ENCODE data around the gene ESF1. TPM values are rescaled to one million over a fixed set of nuclear protein-coding genes. Genes with fewer than 3 reads are reported as not detected.

ESF1 gene, protein sequence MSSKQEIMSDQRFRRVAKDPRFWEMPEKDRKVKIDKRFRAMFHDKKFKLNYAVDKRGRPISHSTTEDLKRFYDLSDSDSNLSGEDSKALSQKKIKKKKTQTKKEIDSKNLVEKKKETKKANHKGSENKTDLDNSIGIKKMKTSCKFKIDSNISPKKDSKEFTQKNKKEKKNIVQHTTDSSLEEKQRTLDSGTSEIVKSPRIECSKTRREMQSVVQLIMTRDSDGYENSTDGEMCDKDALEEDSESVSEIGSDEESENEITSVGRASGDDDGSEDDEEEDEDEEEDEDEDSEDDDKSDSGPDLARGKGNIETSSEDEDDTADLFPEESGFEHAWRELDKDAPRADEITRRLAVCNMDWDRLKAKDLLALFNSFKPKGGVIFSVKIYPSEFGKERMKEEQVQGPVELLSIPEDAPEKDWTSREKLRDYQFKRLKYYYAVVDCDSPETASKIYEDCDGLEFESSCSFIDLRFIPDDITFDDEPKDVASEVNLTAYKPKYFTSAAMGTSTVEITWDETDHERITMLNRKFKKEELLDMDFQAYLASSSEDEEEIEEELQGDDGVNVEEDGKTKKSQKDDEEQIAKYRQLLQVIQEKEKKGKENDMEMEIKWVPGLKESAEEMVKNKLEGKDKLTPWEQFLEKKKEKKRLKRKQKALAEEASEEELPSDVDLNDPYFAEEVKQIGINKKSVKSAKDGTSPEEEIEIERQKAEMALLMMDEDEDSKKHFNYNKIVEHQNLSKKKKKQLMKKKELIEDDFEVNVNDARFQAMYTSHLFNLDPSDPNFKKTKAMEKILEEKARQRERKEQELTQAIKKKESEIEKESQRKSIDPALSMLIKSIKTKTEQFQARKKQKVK
- 9.8 and 14.2 TPM in 2 replicates for total RNA-seq (2012; rRNA removed)

DNA sequence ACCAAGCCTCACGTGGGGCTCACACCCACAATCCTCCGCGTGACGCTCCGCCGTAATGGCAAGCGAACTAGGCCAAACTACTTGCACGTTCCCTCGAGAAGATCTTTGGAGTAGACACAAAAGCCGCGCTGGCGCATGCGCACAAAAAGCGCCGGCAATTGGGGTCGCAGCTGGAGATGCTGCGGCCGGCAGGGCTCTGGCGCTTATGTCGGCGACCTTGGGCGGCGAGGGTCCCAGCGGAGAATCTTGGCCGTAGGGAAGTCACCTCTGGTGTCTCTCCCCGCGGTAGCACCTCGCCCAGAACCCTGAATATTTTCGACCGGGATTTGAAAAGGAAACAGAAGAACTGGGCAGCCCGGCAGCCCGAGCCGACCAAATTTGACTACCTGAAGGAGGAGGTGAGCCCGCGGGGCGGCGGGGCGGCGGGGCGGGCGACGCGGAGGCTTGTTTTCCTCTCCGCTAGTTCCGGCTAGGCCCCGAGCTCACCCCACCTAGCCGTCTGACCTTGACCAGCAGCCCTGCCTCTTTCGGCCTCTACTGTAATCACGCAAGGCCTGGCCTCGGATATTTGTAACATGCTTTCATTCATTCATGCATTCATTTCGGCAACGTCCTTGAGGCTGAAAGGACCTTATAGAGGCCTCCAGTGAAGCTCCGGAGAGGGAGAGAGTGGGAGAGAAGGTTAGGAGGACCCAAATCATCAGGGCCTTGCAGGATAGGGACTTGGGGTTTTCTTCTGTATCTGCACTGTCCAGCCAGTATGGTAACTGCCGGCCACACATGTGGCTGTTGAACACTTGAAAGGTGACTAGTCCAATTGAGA lies at the start of gene ESF1, which contains the start of gene NDUFAF5:
Gene ESF1 (minus strand): TSS at position 27 of the 823 bp plus-strand sequence. CDS start 1,779 bp downstream, outside the sequence.
Gene NDUFAF5 (plus strand): TSS at position 136 of the 823 bp plus-strand sequence. CDS start 41 bp downstream, at position 177.
- Histone ChIP-seq H3K27me3 (ENCODE audit: control insufficient read depth, insufficient read depth, low read length) (no peaks in the 10 kb centered on the region), H3K36me3 (ENCODE audit: insufficient read depth, low read length) (peaks cover 21% of the 10 kb centered on the region), H3K9me3 (replicated peaks; ENCODE audit: low read length) (no peaks in the 10 kb centered on the region)

DNA sequence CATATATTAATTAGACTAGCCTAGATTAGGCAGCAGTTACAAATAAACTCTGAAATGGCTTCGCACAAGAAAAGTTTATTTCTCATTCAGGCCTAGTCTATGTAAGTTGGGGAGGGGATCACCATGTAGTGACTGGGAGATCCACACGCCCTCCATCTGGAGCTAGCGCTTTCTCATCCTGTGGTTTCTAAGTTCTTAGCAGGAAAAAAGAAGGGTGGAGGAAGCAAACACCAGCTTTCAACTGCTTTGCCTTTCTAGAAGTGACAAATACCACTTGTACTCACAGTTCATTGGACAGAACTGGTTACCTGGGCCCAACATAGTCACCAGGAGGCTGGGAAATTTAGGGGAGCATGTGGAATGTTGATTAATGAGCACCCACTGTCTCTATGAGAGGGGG lies 46.8 kb upstream of the ESF1 start:
- Histone ChIP-seq H3K9me3 (replicated peaks; ENCODE audit: low read length) (no peaks in the 10 kb centered on the region), H3K4me1 (ENCODE audit: control insufficient read depth, insufficient read depth, low read length) (no peaks in the 10 kb centered on the region), H3K4me3 (ENCODE audit: low read length) (no peak overlapping the region), H3K36me3 (ENCODE audit: insufficient read depth, low read length) (no peaks in the 10 kb centered on the region), H3K4me2 (ENCODE audit: low read length) (no peak overlapping the region), H3K9ac (ENCODE audit: low read depth, low read length) (no peak overlapping the region), H3K27me3 (ENCODE audit: control insufficient read depth, insufficient read depth, low read length) (peaks cover 16% of the 10 kb centered on the region)

More for the DNA sequence above, at the start of gene ESF1, which contains the start of gene NDUFAF5:
- peak within 1 kb of the TSS; percentile 98 for H3K4me3 ChIP-seq (ENCODE audit: low read length)
- peaks cover 23% of the 10 kb centered on the region for H3K4me1 ChIP-seq (ENCODE audit: control insufficient read depth, insufficient read depth, low read length)
- H3K9ac ChIP-seq (ENCODE audit: low read depth, low read length): peak within 1 kb of the TSS; percentile 94
- peak within 1 kb of the TSS; percentile 92 for H3K4me2 ChIP-seq (ENCODE audit: low read length)

DNA sequence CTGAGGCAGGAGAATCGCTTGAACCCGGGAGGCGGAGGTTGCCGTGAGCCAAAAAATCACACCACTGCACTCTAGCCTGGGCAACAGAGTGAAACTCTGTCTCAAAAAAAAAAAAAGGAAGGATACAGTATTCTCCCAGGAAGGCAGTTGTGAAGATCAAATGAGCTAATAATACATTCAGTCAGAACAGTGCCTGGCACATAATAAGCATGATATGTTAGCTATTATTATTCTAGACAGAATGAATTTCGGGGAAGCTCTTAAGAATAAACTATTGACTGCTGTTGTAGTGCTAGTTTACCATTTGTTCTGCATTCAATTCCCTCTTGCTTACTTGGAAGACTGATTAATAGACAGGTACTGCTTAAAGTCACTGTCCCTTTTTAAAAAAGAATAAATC lies 40.7 kb upstream of the ESF1 start:
- Histone ChIP-seq H3K27me3 (ENCODE audit: control insufficient read depth, insufficient read depth, low read length) (peaks cover 22% of the 10 kb centered on the region), H3K9ac (ENCODE audit: low read depth, low read length) (no peak overlapping the region), H3K36me3 (ENCODE audit: insufficient read depth, low read length) (no peaks in the 10 kb centered on the region), H3K4me1 (ENCODE audit: control insufficient read depth, insufficient read depth, low read length) (no peaks in the 10 kb centered on the region), H3K4me2 (ENCODE audit: low read length) (no peak overlapping the region), H3K4me3 (ENCODE audit: low read length) (no peak overlapping the region), H3K9me3 (replicated peaks; ENCODE audit: low read length) (no peaks in the 10 kb centered on the region)

DNA sequence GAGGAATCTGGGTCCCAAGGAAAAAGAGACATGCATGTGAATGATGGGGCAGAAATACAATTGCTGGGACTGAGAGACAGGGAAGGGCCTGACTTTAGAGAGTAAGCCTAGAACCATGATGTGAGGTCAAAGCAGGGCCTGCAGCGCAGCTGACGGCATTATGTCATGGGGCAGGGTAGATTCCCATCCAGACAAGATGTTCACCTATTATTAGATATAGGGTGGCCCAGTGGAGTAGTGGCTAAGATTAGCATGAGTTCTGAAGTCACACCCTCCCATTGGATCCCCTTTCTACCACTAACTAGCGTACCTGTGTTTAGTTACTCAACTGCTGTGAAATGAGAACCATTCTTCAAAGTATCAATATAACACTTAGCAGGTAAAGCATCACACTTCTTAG lies 39.7 kb upstream of the ESF1 start:
- H3K9me3 ChIP-seq (replicated peaks; ENCODE audit: low read length): no peaks in the 10 kb centered on the region
- H3K9ac ChIP-seq (ENCODE audit: low read depth, low read length): no peak overlapping the region
- H3K4me2 ChIP-seq (ENCODE audit: low read length): no peak overlapping the region
- peaks cover 22% of the 10 kb centered on the region for H3K27me3 ChIP-seq (ENCODE audit: control insufficient read depth, insufficient read depth, low read length)
- no peaks in the 10 kb centered on the region for H3K36me3 ChIP-seq (ENCODE audit: insufficient read depth, low read length)
- no peak overlapping the region for H3K4me3 ChIP-seq (ENCODE audit: low read length)
- H3K4me1 ChIP-seq (ENCODE audit: control insufficient read depth, insufficient read depth, low read length): no peaks in the 10 kb centered on the region

DNA sequence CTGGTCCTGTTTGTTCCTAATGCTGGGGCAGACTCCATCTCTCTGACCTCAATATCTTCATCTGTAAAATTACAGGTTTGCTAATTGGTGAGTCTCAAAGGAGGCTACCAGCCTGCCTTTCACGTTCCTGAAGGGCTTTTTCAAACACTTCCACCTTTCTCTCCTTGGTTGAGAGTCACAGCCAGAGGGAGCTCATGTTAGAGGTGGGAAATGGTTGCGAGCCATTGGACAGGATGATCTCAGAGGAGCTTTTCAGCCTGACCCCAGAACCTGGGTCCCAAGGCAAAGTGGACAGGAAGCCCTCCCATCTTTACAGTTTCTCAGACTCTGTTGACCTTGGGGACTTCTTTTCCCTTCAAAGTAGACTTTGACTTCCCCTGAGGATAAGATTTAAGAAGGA lies 37.7 kb upstream of the ESF1 start:
- Histone ChIP-seq H3K9me3 (replicated peaks; ENCODE audit: low read length) (no peaks in the 10 kb centered on the region), H3K9ac (ENCODE audit: low read depth, low read length) (no peak overlapping the region)

DNA sequence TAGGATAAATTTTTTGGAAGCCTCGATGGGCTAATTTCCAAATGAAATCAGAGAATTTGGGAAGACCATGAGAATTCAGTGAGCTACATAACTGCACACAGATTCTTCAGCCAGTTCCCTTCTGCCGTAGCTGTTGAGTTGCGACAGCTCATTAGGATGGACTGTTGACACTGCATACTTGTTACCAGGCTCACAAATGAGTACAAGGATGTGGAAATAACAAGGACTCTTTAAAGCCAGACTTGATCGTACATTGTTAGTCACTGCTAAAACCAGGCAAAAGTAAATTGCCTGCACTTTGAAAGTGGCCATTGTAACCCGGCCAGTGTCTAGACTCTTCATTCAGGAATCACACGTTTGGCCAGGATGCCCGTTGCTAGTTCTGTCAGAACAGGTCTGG lies 37.2 kb upstream of the ESF1 start:
- peaks cover 13% of the 10 kb centered on the region for H3K27me3 ChIP-seq (ENCODE audit: control insufficient read depth, insufficient read depth, low read length)
- H3K9ac ChIP-seq (ENCODE audit: low read depth, low read length): no peak overlapping the region
- no peak overlapping the region for H3K4me2 ChIP-seq (ENCODE audit: low read length)
- peaks cover 5% of the 10 kb centered on the region for H3K4me1 ChIP-seq (ENCODE audit: control insufficient read depth, insufficient read depth, low read length)
- H3K9me3 ChIP-seq (replicated peaks; ENCODE audit: low read length): no peaks in the 10 kb centered on the region
- peaks cover 13% of the 10 kb centered on the region for H3K36me3 ChIP-seq (ENCODE audit: insufficient read depth, low read length)
- no peak overlapping the region for H3K4me3 ChIP-seq (ENCODE audit: low read length)

More for the DNA sequence above, 37.7 kb upstream of the ESF1 start:
- H3K4me1 ChIP-seq (ENCODE audit: control insufficient read depth, insufficient read depth, low read length): no peaks in the 10 kb centered on the region
- no peak overlapping the region for H3K4me2 ChIP-seq (ENCODE audit: low read length)
- H3K4me3 ChIP-seq (ENCODE audit: low read length): no peak overlapping the region
- H3K36me3 ChIP-seq (ENCODE audit: insufficient read depth, low read length): peaks cover 8% of the 10 kb centered on the region
- H3K27me3 ChIP-seq (ENCODE audit: control insufficient read depth, insufficient read depth, low read length): peaks cover 18% of the 10 kb centered on the region

DNA sequence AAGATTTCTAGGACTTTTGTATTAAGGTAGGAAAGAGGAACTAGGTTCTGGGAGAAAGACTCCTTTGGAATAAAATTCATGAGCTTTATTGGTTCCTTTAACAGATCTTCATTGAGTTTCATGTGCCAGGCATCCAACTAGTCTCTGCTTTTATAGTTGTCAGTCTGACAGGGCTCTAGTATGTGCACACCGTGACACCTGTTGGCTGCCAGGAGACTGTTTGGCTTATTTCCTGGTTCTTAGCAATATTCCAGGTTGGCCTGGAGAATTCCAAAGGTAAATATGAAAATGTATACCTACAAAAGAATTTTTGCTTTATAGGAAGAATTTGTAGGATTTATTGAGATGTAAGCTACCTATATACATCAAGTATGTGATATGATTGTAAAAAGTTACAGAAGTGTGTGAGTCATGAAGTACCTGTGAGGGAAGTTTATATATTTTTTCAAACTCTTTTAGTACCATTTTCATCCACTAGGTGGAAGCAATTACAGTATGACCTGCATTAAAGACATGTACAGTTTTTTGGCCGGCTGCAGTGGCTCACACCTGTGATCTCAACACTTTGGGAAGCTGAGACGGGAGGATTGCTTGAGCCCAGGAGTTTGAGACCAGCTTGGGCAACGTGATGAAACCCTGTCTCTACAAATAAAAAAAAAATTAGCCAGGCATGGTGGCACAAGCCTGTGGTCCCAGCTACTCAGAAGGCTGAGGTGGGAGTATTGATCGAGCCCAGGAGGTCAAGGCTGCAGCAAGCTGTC lies 35.3 kb upstream of the ESF1 start:
- Histone ChIP-seq H3K27me3 (ENCODE audit: control insufficient read depth, insufficient read depth, low read length) (peaks cover 6% of the 10 kb centered on the region), H3K9me3 (replicated peaks; ENCODE audit: low read length) (no peaks in the 10 kb centered on the region), H3K4me3 (ENCODE audit: low read length) (no peak overlapping the region), H3K36me3 (ENCODE audit: insufficient read depth, low read length) (peaks cover 28% of the 10 kb centered on the region), H3K4me1 (ENCODE audit: control insufficient read depth, insufficient read depth, low read length) (peaks cover 12% of the 10 kb centered on the region), H3K9ac (ENCODE audit: low read depth, low read length) (no peak overlapping the region), H3K4me2 (ENCODE audit: low read length) (no peak overlapping the region)

DNA sequence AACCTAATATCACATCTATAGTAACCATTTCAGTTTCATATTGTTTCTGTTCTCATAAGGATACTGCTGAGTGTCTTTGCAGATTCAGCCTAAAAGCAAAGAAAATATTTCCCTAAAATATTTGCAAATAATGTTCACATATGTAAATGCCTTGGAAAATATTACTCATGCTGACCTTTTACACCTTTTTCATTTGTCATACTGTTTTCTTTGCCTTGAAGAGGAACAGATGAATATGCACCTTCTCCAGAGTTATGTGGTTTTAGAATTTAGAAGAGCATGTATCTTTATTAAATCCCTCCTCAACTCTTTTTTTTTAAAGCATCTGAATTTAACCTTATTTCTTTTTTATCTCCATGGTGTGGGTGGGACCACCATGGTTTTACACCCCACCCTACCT lies 32.6 kb upstream of the ESF1 start:
- Histone ChIP-seq H3K27me3 (ENCODE audit: control insufficient read depth, insufficient read depth, low read length) (no peaks in the 10 kb centered on the region), H3K4me2 (ENCODE audit: low read length) (no peak overlapping the region), H3K36me3 (ENCODE audit: insufficient read depth, low read length) (peaks cover 54% of the 10 kb centered on the region), H3K9ac (ENCODE audit: low read depth, low read length) (no peak overlapping the region), H3K4me3 (ENCODE audit: low read length) (no peak overlapping the region), H3K9me3 (replicated peaks; ENCODE audit: low read length) (no peaks in the 10 kb centered on the region), H3K4me1 (ENCODE audit: control insufficient read depth, insufficient read depth, low read length) (peaks cover 12% of the 10 kb centered on the region)

DNA sequence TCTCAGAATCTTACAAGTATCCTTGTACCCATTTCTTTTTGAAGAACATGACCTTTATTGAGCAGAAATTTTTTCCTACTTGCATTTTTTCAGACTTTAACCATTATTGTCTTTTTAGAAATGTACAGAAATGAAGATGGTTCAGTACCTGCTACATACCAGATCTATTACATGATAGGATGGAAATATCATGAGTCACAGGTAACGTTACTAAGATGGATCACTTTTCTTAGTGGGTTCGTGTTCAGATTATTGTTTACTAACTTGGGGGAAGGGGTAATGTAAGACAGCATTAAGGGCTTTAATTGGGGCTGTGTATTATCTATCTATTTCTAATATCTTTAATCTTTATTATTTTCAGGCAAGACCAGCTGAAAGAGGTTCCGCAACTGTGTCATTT lies 32.0 kb upstream of the ESF1 start:
- Histone ChIP-seq H3K4me1 (ENCODE audit: control insufficient read depth, insufficient read depth, low read length) (peaks cover 12% of the 10 kb centered on the region), H3K4me2 (ENCODE audit: low read length) (no peak overlapping the region), H3K9me3 (replicated peaks; ENCODE audit: low read length) (no peaks in the 10 kb centered on the region), H3K36me3 (ENCODE audit: insufficient read depth, low read length) (peaks cover 59% of the 10 kb centered on the region), H3K9ac (ENCODE audit: low read depth, low read length) (no peak overlapping the region), H3K4me3 (ENCODE audit: low read length) (no peak overlapping the region), H3K27me3 (ENCODE audit: control insufficient read depth, insufficient read depth, low read length) (no peaks in the 10 kb centered on the region)

DNA sequence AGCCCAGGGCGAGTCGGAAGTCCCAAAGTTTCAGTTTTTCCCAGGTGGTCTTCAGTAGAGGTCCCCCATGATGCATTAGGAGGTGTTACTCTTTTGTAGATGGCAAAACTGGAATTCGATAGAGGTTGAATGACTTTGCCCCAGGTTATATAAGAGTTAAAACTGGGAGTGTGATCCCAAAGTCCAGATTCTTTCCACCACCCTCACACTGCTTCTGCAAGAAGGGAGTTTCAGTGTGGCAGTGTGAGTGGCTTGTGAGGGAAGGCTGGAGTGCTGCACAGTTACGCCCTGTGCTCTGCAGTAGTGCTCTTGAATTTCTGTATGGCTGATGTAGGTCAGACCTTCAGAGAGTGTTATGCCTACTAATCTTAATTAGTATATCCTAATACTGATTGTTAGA lies 30.0 kb upstream of the ESF1 start:
- H3K9me3 ChIP-seq (replicated peaks; ENCODE audit: low read length): no peaks in the 10 kb centered on the region

More for the DNA sequence above, 30.0 kb upstream of the ESF1 start:
- no peak overlapping the region for H3K4me3 ChIP-seq (ENCODE audit: low read length)
- H3K9ac ChIP-seq (ENCODE audit: low read depth, low read length): no peak overlapping the region
- H3K27me3 ChIP-seq (ENCODE audit: control insufficient read depth, insufficient read depth, low read length): no peaks in the 10 kb centered on the region
- H3K4me2 ChIP-seq (ENCODE audit: low read length): no peak overlapping the region
- peaks cover 12% of the 10 kb centered on the region for H3K4me1 ChIP-seq (ENCODE audit: control insufficient read depth, insufficient read depth, low read length)
- peaks cover 80% of the 10 kb centered on the region for H3K36me3 ChIP-seq (ENCODE audit: insufficient read depth, low read length)
